Activated CD4-positive, alpha-beta T cell treated with anti-CD3 and anti-CD28 coated beads, Interleukin-2, amount 50 U/mL, for 24 hours (primary cell): ENCODE data around the gene TPK1.
"Not testable (repeated sequence)": the region's sequence is repeated elsewhere in the genome, so short reads cannot be mapped to it uniquely, and the experiment has no call there.

Source experiments
- DNase-seq, 2 donors: peaks; one replicate each; pipeline ENCODE4 v3.0.0-alpha.2; 2020; ENCODE audit warnings: low read depth in 1 of 2, low spot score in 1 of 2

Gene TPK1

DNA sequence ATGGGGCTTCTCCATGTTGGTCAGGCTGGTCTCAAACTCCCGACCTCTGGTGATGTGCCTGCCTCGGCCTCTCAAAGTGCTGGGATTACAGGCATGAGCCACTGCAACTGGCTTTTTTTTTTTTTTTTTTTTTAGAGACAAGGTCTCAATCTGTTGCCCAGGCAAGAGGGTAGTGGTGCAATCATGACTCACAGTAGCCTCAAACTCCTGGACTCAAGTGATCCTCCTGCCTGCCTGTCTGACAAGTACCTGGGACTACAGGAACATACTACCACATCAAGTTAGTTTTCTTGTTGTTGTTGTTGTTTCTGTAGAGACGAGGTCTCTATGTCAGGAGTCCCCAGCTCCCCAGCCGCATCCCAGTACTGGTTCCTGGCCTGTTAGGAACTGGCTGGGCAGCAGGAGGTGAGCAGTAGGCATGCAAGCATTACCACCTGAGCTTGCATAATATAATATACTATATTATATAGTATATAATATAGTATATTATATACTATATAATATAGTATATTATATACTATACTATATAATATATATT is 55.7 kb downstream of the TPK1 start:
- DNase-seq = no peak

DNA sequence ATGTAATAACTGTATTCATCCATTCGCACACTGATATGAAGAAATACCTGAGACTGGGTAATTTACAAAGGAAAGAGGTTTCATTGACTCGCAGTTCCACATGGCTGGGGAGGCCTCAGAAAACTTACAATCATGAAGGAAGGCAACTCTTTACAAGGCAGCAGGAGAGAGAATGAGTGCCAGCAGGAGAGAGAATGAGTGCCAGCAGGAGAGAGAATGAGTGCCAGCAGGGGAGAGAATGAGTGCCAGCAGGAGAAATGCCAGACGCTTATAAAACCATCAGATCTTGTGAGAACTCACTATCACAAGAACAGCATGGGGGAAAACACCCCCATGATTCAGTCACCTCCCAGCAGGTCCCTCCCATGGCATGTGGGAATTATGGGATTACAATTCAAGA is 58.0 kb downstream of the TPK1 start:
- DNase-seq = not testable (repeated sequence)

DNA sequence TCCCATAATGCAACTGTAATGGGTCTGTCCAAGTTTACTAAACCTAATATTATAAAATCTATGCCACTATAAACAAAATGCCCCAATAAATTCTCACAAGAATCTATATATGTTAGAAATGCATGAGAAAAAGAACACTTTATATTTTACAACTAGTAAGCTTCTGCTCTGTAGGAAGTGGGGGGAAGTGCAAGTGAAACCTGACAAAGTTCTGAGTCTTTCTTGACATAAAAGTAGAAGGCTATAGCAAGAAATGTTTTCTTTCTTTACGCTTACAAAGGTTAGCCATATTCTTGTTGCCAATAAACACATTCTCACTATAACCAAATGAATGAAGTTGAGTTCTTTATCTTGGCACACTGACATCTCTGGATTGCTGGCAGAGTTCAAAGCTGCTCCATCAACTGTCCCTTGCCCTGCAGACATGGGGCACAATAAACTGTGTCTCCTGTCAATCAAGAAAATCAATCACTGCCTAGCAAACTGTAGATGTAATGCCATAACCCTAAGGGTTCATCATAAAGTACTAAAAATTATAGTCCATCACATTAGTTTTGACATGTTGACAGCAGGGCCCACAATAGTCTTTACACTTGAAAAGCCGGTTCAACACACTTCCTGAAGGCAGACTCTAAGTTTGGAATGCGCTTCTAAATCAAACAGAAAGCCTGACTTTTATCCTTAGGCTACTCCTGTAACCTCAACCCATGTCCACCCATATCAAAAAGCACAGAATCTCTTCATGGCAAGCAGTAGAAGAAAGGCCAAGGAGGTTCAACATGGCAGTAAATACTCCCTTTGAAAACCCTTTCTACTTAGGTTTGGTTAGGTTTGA is 58.6 kb downstream of the TPK1 start:
- no peak for DNase-seq

DNA sequence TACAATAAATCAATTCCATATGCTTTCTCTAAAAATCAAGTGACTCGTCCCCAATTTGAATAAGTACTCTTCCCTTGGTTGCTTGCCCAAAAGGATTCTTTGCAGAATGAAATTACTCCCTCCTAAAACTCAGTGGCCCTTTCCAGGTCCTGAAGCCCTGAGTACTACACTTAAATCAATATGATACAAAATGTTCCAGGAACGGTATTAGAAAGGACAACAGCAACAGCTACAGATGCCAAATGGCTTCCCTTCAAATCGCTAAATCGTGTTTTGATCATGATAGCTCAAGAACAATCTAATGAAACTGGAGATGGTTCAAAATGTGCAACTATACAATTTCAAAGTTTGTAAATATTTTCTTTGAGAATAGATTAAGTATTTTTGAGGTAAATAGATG is 59.4 kb downstream of the TPK1 start:
- no peak for DNase-seq

DNA sequence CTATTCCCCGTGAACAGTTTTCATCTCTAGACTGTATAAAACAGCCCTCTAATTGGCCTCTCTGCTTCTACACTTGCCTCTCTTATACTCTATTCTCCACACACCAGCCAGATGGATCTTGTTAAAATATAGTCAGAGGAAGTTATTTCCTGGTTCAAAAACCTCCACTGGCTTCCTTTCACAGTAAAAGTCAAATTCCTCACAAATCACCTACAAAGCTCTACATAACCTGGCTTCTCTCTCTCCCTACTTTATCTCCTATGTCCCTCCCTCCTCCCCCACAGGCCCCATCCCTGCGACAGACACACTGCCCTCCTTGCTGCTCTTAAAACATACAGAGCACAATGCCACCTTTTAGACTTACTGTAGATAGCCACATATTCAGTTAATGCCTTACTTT is 60.1 kb downstream of the TPK1 start:
- no peak for DNase-seq

DNA sequence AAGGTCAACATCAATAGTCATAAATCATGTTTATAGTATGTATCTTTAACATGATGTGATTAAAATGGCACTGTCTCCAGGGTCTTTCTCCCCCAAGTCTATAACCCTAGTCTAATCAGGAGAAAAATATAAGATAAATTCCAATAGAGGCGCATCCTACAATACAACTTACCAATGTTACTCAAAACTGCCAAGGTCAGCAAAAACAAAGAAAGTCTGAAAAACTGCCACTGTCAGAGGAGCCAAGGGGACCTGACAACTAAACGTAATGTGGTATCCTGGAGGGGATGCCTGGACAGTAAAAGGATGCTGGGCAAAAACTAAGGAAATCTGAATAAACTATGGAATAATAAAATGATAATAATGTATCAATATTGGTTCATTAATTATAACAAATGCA is 63.9 kb downstream of the TPK1 start:
- no peak for DNase-seq

DNA sequence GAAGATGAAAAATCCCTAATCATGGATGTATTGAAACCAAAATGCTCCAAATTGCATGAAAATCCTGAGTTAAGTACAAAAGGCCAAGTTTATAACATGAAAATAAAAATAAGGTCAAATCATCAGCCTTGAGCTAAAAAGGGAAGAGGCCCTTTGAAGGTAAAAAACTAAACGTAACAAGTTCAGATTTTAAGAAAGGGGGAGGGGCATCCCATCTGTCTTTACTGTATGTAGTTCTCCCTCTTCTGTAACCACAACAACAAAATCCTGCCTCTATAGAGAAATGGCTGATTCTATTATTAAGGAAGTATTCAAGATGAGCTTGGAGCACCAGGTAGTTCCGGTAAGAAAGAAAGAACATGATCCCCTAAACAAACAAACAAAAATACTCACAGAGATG is 64.7 kb downstream of the TPK1 start:
- no peak for DNase-seq

DNA sequence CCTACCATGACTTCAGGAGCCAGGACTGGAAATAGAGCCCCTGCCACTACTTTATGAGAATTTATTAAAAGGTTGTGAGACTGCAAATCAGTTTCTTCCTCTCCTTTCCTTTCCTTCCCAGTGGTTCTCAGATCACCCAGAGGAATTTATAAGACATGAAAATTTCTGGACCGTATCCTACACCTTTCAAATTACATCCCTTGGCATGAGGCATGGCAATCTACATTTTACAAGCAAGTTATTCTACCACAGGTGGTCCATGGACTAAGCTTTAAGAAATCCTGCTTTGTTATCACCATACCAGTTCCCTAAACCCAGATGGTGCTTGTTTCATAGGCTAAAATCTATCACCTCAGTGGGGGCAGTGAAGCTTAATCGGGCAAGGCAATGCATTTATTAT is 66.5 kb downstream of the TPK1 start:
- no peak for DNase-seq

DNA sequence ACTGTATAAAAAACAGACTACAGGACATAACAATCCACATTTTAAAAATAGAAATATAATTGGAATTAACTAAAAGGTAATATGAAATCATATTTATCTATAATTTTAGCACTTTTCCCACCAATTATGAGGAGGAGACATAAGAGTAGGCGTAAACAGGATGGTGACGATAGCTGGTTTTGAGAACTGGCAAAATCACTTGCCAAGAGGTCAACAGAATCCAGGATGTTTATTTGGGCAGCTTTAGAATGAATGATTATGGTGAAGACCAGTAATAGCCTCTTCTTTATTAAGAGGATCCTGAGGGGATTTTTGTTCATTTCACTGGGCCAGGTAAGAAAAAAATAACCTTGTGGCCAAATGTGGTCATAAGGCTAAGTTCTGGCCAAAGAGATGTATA is 67.2 kb downstream of the TPK1 start:
- no peak for DNase-seq

DNA sequence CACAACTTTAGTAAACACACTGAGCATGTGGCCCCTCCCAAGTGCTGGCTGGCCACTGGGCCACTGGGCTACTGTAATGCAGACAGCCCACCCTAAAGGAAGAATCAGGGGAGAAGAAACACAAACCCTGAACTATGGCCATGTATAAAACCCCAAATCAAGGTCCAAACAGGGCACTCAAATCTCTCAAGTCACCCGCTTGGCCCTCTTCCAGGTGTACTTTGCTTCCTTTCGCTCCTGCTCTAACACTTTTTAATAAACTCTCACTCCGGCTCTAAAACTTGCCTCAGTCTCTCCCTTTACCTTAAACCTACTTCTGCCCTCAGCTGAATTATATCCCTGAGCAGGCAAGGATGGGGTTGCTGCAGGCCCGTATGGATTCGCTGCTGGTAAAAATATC is 72.6 kb downstream of the TPK1 start:
- DNase-seq = no peak

DNA sequence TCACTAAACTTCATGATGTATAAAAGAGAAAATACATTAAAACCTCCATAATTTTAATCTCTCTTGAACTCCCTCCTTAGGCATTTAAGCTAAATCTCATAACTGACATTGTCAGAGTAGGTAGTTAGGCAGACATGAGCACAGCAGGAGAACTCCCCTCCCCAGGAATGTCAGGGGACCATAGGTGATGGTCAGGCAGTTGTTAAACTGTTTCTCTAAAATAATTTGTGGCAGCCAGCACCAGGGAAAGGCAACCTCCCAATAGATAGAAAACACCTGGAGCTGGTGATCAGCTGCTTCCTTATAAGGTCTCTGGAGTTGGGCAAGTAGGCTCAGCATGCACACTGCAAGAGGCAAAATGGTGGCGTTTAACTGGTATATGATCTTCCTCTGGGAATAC is 73.0 kb downstream of the TPK1 start:
- DNase-seq = no peak

DNA sequence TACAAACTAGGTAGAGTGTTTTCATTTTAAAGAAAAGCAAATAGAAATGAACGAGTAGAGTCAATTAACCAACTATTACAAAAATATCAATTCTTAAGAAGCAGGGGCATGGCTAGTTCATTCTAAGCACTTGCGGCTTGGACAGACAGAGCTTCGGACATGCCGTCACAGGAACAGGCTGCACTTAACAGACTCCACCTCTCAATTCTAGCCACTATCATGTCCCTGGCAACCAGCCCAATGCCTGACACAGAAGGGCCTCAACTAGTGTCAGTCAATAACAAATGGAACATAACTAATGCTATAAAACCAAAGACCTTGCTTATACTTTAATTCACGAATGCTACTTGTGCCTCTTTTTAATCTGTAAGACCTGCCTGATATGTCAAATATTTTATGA is 74.4 kb downstream of the TPK1 start:
- no peak for DNase-seq

DNA sequence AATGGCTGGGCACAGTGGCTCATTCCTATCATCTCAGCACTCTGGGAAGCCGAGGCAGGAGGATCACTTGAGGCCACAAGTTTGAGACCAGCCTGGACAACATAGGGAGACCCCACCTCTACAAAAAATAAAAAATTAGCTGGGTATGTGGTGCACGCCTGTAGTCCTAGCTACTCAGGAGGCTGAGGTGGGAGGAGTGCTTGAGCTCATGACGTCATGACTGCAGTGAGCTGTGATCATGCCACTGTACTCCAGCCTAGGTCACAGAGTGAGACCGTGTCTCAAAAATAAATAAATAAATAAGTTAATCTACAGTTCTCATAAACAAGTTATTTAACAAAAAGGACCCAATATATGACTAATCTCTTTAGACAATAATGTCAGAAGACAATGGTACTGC is 76.2 kb downstream of the TPK1 start:
- DNase-seq = no peak

DNA sequence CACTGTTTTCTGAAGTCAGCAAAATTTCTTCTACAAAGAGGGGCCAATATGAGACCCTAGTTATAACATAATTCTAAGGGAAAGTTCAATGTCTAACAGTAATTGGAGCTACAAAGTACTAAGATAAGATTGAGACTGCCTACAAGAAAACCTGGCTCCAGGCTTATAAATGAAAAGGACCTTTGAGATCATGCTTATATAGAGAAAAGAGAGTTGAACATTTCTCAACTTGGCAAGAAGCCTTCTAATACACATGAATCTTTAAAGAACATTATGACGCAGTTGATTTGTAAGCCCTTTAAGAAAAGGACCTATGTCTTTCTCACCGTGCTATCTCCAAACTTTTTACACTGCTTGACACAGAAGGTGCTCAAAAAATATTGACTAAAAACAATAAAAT is 87.9 kb downstream of the TPK1 start:
- no peak for DNase-seq

DNA sequence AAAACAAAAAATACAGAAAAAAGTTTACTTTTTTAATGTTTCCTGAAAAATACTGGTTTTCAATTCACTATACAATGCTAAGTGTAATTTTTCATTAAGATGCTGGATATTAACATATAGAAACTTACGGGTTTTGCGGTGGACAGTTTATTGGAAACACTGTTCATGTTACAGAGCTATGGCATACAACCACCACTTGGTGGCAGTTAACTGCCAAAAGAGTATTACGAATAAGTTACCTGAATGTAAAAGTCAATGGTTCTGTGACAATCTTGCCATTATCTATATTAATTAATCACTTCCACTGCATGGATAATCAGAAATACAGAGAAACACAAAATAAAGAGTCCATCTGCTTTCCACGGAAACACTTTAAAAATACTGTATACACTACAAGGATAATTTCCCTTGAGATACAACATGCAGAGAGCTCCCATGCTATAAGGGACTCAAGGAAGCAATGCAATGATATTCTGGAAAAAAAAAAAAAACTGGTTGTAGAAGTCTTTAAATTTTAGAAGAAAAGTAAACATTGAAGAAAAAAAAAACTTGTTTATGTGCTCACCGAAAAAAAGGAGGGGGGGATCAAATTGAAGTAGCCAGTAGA is 97.0 kb downstream of the TPK1 start:
- peak in 1 of 2 donors; percentile 22 for DNase-seq

DNA sequence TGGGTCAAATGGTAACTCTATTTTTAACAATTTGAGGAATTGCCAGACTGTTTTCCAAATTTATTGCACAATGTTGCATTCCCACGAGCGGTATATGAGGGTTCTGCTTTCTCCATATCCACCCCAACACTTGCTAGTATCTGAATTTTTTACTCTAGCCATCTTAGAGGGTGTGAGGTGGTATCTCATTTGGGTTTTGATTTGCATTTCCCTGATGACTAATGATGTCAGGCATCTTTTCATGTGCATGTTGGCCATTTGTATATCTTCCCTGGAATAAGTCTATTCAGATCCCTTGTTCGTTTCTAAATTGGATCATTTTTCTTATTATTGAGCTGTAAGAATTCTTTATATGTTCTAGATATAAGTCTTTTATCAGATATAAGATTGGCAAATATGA is 97.7 kb downstream of the TPK1 start:
- no peak for DNase-seq

DNA sequence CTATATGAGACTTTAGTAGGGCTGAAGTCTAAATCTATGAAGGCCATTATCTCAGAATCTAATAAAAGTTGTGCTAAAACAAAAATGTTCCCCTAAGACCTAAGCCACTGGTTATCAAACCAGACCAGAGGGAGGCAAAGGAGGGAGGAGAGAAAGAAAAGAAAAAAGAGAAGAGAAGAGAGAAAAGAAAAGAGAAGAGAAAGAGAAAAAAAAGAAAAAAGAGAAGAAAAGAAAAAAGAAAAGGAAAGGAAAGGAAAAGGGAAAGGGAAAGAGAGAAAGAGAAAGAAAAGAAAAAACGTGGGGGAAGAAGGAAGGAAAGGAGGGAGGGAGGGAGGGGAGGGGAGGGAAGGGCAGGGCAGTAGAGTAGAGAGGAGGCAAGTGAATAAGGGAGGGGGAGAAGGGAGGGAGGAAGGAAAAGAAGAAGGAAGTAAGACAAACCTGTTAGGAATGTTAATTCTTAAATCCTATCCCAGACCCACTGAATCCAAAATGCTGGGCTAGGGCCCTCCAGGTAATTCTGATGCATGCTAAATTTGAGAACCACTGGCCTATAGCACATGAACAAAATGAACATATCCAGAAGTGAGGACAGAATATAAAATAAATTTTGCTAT is 98.9 kb downstream of the TPK1 start:
- no peak for DNase-seq

DNA sequence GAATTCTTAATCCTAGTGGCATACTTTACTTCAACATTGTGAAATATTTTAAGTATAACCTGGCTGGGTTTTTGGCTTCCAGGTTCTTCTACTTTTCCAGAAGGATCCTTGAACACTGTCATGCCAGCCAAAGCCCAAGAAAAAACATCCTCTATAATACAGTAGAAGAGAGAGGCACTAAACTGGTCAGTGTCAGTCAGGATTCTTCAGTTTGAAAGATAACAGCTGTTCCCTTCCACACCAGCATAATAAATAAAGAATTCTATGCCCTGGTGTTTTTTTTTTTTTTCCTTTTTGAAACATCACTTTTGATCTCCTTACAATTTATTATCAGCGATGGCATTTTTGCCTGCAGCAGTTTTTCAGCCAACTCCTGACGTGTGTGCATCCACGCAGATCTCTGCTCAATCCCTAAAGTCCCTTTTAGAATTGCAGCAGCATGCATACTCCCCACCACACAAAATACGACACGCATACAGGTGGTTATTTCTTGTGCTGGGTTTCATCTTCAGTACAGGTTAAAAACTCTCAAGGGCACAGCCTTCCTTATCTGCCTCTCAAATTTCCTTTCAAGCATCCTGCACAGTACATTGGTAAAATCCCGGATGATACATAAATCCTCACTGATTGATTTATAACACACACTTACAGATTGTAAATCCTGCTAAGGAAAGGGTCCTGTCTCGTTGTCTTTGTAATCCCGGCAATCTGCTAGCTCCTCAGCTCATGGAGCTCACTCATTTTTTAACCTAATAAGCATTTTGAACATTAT is 100.2 kb downstream of the TPK1 start:
- no peak for DNase-seq

DNA sequence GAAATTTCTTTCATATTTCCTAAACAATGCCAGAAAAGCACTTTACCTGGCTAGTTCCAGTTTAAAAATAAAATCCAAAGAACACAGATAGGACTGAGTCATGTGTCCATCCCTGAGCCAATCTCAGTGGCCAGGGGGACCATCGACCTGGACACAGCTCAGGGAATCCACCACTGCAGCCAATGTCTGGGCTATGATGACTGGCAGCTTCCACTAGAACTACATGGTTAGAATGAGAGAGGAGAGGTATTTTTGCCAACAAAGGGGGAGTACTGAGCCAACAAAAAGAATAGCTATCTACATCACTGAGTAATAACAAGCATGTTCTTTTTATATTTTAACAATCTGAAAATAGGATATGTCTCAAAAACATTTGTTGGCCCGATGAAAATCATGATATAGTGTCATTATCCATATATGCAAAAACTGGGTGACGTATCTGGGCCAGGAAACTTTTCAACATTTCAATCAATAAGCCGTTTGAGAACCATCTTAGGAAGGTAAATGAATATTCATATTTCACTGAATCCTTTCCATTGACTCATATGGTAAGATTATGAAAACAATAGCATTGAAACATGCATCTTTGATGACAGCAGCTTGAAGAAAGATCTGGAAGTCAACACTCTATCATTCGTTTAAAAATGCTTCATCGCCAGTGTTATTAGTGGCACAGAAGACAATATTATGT is 104.0 kb downstream of the TPK1 start:
- no peak for DNase-seq

DNA sequence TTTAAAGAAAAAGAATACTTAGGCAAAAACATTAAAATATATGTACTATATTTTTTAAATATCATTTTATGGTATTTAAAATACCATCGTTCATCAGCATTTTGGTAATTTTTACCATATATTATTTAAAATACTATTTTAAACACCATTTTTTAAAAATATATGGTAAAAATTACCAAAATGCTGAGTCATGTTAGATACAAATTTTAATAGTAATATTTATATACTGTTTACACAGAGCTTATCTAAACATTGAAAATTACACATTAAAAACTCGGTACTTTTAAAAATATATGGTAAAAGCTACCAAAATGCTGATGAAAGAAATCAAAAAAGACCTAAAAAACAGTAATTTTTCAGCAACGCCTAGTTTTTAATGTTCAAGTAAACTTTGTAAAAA is 105.6 kb downstream of the TPK1 start:
- DNase-seq = no peak

DNA sequence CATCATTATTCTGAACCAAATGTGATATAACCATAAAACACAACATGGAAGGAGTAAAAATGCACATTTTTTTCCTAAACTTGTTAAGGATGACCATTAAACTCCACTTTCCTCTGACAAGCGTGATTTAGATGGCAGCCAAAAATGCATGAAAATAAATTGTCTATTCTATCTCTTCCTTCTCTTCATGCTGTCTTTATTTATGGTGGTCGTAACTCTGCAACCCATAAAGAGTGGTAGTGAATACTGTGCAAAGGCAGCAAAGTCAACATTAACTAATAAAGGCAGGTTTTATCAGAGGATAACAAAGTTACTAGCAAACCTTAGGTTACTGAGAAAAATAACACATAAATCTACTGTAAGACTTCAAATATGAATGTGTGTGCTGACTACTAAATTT is 106.6 kb downstream of the TPK1 start:
- DNase-seq = no peak
